Neuron (in vitro differentiated cells): Measurements from ENCODE around the gene TRIM3.

Experiments
- H2AFZ ChIP-seq: one replicate; pipeline ENCODE4 v1.6.1; 2013; ENCODE audit warnings: low read depth, mild to moderate bottlenecking, inconsistent platforms, low read length, moderate library complexity
- H3K27me3 ChIP-seq: one replicate; pipeline ENCODE4 v1.6.1; 2013; ENCODE audit warnings: low read length; ENCODE audit not compliant: insufficient read depth
- H3K36me3 ChIP-seq: one replicate; pipeline ENCODE4 v1.6.1; 2013; ENCODE audit warnings: low read length; ENCODE audit not compliant: insufficient read depth
- H3K4me1 ChIP-seq: one replicate; pipeline ENCODE4 v1.6.1; 2013; ENCODE audit warnings: low read length; ENCODE audit not compliant: insufficient read depth
- H3K4me3 ChIP-seq: 2 replicates; pipeline ENCODE4 v1.5.1; 2013; ENCODE audit warnings: mild to moderate bottlenecking, low read length, moderate library complexity
- H3K9me3 ChIP-seq: one replicate; pipeline ENCODE4 v1.6.1; 2013; ENCODE audit warnings: low read length

Gene TRIM3

GRCh38 chr11:6443269-6444003, 30.3 kb downstream of the TRIM3 start:
- H2AFZ ChIP-seq, result no peak overlapping the region
- peaks cover 6% of the 10 kb centered on the region for H3K36me3 ChIP-seq
- H3K4me3 ChIP-seq, result no peak overlapping the region
- H3K9me3 ChIP-seq, result no peaks in the 10 kb centered on the region
- no peaks in the 10 kb centered on the region for H3K4me1 ChIP-seq
- H3K27me3 ChIP-seq, result no peaks in the 10 kb centered on the region

GRCh38 chr11:6442441-6442840, 31.3 kb downstream of the TRIM3 start:
- Histone ChIP-seq H2AFZ (no peak overlapping the region), H3K9me3 (no peaks in the 10 kb centered on the region), H3K4me1 (peaks cover 2% of the 10 kb centered on the region), H3K36me3 (peaks cover under 1% of the 10 kb centered on the region), H3K4me3 (no peak overlapping the region), H3K27me3 (no peaks in the 10 kb centered on the region)

GRCh38 chr11:6440906-6441358, 32.8 kb downstream of the TRIM3 start, which contains the start of gene HPX:
TSS of gene HPX (minus strand) at chr11:6440987. CDS start at chr11:6440963, 24 bp downstream.
- H3K36me3 ChIP-seq, result no peaks in the 10 kb centered on the region
- H3K27me3 ChIP-seq, result no peaks in the 10 kb centered on the region
- H3K9me3 ChIP-seq, result no peaks in the 10 kb centered on the region
- H2AFZ ChIP-seq, result no peak within 1 kb of the TSS
- H3K4me3 ChIP-seq, result no peak within 1 kb of the TSS
- peaks cover 2% of the 10 kb centered on the region for H3K4me1 ChIP-seq

- H2AFZ ChIP-seq, result no peak overlapping the region
- no peaks in the 10 kb centered on the region for H3K9me3 ChIP-seq
- no peak overlapping the region for H3K4me3 ChIP-seq
- H3K36me3 ChIP-seq, result no peaks in the 10 kb centered on the region
- H3K4me1 ChIP-seq, result peaks cover 2% of the 10 kb centered on the region
- no peaks in the 10 kb centered on the region for H3K27me3 ChIP-seq
Observed at GRCh38 chr11:6438979-6439571, 34.7 kb downstream of the TRIM3 start.

- Histone ChIP-seq H3K27me3 (no peaks in the 10 kb centered on the region), H2AFZ (no peak overlapping the region), H3K4me3 (no peak overlapping the region), H3K36me3 (no peaks in the 10 kb centered on the region), H3K4me1 (peaks cover 2% of the 10 kb centered on the region), H3K9me3 (no peaks in the 10 kb centered on the region)
Observed at GRCh38 chr11:6437993-6438392, 35.7 kb downstream of the TRIM3 start.

- no peak overlapping the region for H2AFZ ChIP-seq
- no peak overlapping the region for H3K4me3 ChIP-seq
- no peaks in the 10 kb centered on the region for H3K9me3 ChIP-seq
- no peaks in the 10 kb centered on the region for H3K27me3 ChIP-seq
- H3K4me1 ChIP-seq, result peaks cover 2% of the 10 kb centered on the region
- no peaks in the 10 kb centered on the region for H3K36me3 ChIP-seq
Observed at GRCh38 chr11:6437423-6437822, 36.3 kb downstream of the TRIM3 start.

GRCh38 chr11:6433998-6434660, 39.6 kb downstream of the TRIM3 start:
- Histone ChIP-seq H2AFZ (no peak overlapping the region), H3K27me3 (no peaks in the 10 kb centered on the region), H3K9me3 (no peaks in the 10 kb centered on the region), H3K36me3 (no peaks in the 10 kb centered on the region), H3K4me3 (no peak overlapping the region), H3K4me1 (peaks cover 2% of the 10 kb centered on the region)

- H3K36me3 ChIP-seq, result no peaks in the 10 kb centered on the region
- H3K9me3 ChIP-seq, result no peaks in the 10 kb centered on the region
- no peak overlapping the region for H3K4me3 ChIP-seq
- H2AFZ ChIP-seq, result no peak overlapping the region
- no peaks in the 10 kb centered on the region for H3K4me1 ChIP-seq
- no peaks in the 10 kb centered on the region for H3K27me3 ChIP-seq
Observed at GRCh38 chr11:6431861-6432260, 41.9 kb downstream of the TRIM3 start.

GRCh38 chr11:6427516-6427915, 46.2 kb downstream of the TRIM3 start:
- H2AFZ ChIP-seq, result no peak overlapping the region
- H3K4me3 ChIP-seq, result no peak overlapping the region

GRCh38 chr11:6420677-6421076, 53.1 kb downstream of the TRIM3 start:
- no peaks in the 10 kb centered on the region for H3K36me3 ChIP-seq
- no peak overlapping the region for H3K4me3 ChIP-seq
- no peaks in the 10 kb centered on the region for H3K27me3 ChIP-seq
- H2AFZ ChIP-seq, result no peak overlapping the region
- peaks cover 21% of the 10 kb centered on the region for H3K4me1 ChIP-seq
- H3K9me3 ChIP-seq, result no peaks in the 10 kb centered on the region

More at GRCh38 chr11:6427516-6427915, 46.2 kb downstream of the TRIM3 start:
- Histone ChIP-seq H3K27me3 (no peaks in the 10 kb centered on the region), H3K9me3 (no peaks in the 10 kb centered on the region), H3K4me1 (no peaks in the 10 kb centered on the region), H3K36me3 (no peaks in the 10 kb centered on the region)

GRCh38 chr11:6419009-6419631, 54.6 kb downstream of the TRIM3 start, which contains the start of gene APBB1:
TSS of gene APBB1 (minus strand) at chr11:6419094. CDS start at chr11:6411347, 7,747 bp downstream.
- Histone ChIP-seq H3K27me3 (no peaks in the 10 kb centered on the region), H3K9me3 (no peaks in the 10 kb centered on the region), H2AFZ (peak within 1 kb of the TSS; percentile 97), H3K36me3 (peaks cover 12% of the 10 kb centered on the region), H3K4me1 (peaks cover 21% of the 10 kb centered on the region), H3K4me3 (peak within 1 kb of the TSS; percentile 89)

- peak overlapping the region; percentile 89 for H3K4me3 ChIP-seq
- peaks cover 21% of the 10 kb centered on the region for H3K4me1 ChIP-seq
- H3K9me3 ChIP-seq, result no peaks in the 10 kb centered on the region
- no peaks in the 10 kb centered on the region for H3K27me3 ChIP-seq
- H3K36me3 ChIP-seq, result peaks cover 12% of the 10 kb centered on the region
- peak overlapping the region; percentile 97 for H2AFZ ChIP-seq
Observed at GRCh38 chr11:6418557-6419008, 55.2 kb downstream of the TRIM3 start.
